Measurements from ENCODE around the gene ZNF862.

DNA sequence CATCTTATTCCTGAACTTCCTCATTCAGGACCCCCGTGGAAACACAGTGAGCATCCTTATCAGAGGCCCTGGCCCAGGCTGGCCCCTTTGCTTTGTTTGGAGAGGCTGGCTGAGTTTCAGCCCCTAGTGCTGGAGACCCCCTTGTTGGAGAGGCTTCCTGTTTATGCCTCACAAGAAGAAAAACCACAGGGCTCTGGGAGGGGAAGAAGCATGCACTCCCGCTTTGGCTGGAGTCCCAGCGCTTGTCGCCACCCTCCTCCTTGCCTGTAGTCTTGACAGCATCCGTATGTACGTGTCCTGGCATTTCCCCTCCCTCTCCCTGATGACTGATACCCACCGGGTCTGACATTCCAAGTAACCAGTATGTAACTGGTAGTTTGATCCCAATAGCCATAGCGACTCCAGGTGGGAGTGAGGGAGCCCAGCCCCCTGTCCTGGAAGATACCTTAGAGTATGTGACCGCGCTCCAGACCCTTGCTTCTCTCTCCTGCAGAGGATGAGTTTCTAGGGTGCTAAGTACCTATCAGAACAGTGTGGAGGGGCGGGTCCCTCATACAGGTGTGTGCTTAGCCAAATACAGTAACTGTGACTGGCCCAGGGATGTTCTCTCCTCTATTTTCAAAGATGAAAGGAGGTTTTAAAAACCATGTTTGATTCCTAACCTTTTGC is 28.7 kb downstream of the ZNF862 start:
- TF ChIP-seq, protein P1, sequence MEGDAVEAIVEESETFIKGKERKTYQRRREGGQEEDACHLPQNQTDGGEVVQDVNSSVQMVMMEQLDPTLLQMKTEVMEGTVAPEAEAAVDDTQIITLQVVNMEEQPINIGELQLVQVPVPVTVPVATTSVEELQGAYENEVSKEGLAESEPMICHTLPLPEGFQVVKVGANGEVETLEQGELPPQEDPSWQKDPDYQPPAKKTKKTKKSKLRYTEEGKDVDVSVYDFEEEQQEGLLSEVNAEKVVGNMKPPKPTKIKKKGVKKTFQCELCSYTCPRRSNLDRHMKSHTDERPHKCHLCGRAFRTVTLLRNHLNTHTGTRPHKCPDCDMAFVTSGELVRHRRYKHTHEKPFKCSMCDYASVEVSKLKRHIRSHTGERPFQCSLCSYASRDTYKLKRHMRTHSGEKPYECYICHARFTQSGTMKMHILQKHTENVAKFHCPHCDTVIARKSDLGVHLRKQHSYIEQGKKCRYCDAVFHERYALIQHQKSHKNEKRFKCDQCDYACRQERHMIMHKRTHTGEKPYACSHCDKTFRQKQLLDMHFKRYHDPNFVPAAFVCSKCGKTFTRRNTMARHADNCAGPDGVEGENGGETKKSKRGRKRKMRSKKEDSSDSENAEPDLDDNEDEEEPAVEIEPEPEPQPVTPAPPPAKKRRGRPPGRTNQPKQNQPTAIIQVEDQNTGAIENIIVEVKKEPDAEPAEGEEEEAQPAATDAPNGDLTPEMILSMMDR (conservative IDR thresholded peaks at IDR 0.05; ENCODE audit: low read length): no peak
- TF ChIP-seq EZH2phosphoT487 (IDR thresholded peaks at IDR 0.05; ENCODE audit: borderline replicate concordance, low read depth, low read length): no peak
